ENCODE measurements around the gene ZNF69.
"Not testable (repeated sequence)": the region's sequence is repeated elsewhere in the genome, so short reads cannot be mapped to it uniquely, and the experiment has no call there.

Gene ZNF69

GRCh38 chr19:11942008-11942842 is 54.6 kb downstream of the ZNF69 start:
- TF ChIP-seq ZFX (IDR thresholded peaks at IDR 0.05; ENCODE audit: borderline replicate concordance), result no peak
- H3K27ac ChIP-seq, result no peak overlapping the region

DNA sequence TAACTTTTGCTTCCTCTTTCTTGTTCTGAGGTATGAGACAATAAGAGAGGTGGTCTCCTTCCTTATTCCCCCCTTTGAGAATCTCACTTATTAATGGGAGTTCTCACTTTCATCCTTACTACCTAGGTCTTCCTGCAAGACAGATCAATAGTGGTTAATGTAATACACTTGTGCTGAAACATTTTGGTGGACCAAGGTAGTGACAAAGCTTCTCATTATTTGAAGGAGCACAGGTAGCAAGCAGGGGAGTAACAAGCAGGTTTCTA is 55.2 kb downstream of the ZNF69 start:
- TF ChIP-seq ZFX (IDR thresholded peaks at IDR 0.05; ENCODE audit: borderline replicate concordance) (no peak), CTCF (IDR thresholded peaks at IDR 0.05) (no peak)
- H3K27ac ChIP-seq, result no peak overlapping the region

GRCh38 chr19:11944656-11945055 is 57.1 kb downstream of the ZNF69 start:
- TF ChIP-seq ZFX (IDR thresholded peaks at IDR 0.05; ENCODE audit: borderline replicate concordance), result no peak
- TF ChIP-seq CTCF (IDR thresholded peaks at IDR 0.05), result no peak

GRCh38 chr19:11948646-11949045 is 61.1 kb downstream of the ZNF69 start:
- TF ChIP-seq CTCF (IDR thresholded peaks at IDR 0.05) (no peak), ZFX (IDR thresholded peaks at IDR 0.05; ENCODE audit: borderline replicate concordance) (no peak)
- no peak overlapping the region for H3K27ac ChIP-seq

More at GRCh38 chr19:11944656-11945055, 57.1 kb downstream of the ZNF69 start:
- H3K27ac ChIP-seq, result no peak overlapping the region

GRCh38 chr19:11949201-11949600 is 61.6 kb downstream of the ZNF69 start:
- TF ChIP-seq CTCF (IDR thresholded peaks at IDR 0.05) (no peak), ZFX (IDR thresholded peaks at IDR 0.05; ENCODE audit: borderline replicate concordance) (no peak)
- no peak overlapping the region for H3K27ac ChIP-seq

- not testable (repeated sequence) for H3K27ac ChIP-seq
These were observed 62.1 kb downstream of the ZNF69 start for GRCh38 chr19:11949614-11950080.

DNA sequence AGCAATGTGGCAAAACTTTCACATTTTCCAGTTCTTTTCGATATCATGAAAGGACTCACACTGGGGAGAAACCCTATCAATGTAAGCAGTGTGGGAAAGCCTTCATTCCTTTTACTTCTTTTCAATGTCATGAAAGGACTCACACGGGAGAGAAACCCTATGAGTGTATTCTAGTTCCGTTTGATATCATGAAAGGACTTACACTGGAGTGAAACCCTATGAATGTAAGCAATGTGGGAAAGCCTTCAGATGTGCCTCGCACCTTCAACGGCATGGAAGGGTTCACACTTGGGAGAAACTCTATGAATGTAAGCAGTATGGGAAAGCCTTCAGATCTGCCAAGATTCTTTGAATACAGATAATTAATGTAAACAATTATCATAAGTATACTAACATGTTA is 62.7 kb downstream of the ZNF69 start:
- no peak overlapping the region for H3K27ac ChIP-seq

More for the DNA sequence above, 62.7 kb downstream of the ZNF69 start:
- TF ChIP-seq CTCF (IDR thresholded peaks at IDR 0.05) (no peak), ZFX (IDR thresholded peaks at IDR 0.05; ENCODE audit: borderline replicate concordance) (no peak)
